Measurements from ENCODE around the gene DLST.

DNA sequence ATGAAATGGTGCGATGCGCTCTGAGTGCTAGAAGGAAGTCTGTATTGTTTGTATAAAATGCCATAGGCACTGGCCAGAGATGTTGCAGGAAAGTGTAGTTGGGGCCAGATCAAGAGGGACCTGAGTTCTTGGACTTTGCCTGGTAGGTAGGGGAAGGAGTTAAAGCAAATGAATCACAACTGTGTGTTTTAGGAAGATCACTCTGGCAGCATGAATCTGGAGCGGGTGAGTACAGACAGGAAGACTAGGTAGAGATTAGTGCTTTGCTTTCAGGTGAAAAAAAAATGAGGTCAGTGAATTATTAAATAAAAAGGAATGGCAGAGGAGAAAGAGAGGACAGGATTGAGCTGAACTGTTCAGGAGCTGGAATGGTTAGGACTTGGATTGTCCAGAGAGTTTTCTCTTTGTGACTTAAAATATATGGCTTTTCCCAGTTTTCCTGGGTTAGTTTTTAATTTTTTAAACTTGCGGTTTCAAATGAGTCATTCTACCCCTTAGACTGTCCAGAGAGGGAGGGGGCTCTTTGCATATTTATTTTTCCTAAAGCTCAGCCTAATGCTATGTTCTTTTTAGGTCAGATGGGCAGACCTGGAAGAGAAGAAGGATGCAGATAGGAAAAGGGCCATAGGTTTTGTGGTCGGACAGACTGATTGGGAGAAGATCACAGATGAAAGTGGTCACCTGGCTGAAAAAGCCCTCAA lies 46.9 kb upstream of the DLST start:
- no peak for TF ChIP-seq POLR2A (IDR thresholded peaks at IDR 0.05)
- TF ChIP-seq, protein P1, sequence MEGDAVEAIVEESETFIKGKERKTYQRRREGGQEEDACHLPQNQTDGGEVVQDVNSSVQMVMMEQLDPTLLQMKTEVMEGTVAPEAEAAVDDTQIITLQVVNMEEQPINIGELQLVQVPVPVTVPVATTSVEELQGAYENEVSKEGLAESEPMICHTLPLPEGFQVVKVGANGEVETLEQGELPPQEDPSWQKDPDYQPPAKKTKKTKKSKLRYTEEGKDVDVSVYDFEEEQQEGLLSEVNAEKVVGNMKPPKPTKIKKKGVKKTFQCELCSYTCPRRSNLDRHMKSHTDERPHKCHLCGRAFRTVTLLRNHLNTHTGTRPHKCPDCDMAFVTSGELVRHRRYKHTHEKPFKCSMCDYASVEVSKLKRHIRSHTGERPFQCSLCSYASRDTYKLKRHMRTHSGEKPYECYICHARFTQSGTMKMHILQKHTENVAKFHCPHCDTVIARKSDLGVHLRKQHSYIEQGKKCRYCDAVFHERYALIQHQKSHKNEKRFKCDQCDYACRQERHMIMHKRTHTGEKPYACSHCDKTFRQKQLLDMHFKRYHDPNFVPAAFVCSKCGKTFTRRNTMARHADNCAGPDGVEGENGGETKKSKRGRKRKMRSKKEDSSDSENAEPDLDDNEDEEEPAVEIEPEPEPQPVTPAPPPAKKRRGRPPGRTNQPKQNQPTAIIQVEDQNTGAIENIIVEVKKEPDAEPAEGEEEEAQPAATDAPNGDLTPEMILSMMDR (IDR thresholded peaks at IDR 0.05): no peak
